ENCODE results near the gene XCL2.

- TF ChIP-seq POLR2A (IDR thresholded peaks at IDR 0.05; ENCODE audit: low read depth, low read length) (no peak), POU2F2 (IDR thresholded peaks at IDR 0.05; ENCODE audit: low read depth, low read length) (no peak), TAF1 (IDR thresholded peaks at IDR 0.05; ENCODE audit: low read depth, low read length) (no peak), POLR2AphosphoS5 (IDR thresholded peaks at IDR 0.05; ENCODE audit: low read depth, low read length) (no peak), PAX5 (IDR thresholded peaks at IDR 0.05; ENCODE audit: insufficient read depth, low read length, severe bottlenecking) (no peak)
Observed at GRCh38 chr1:168514455-168514854, 29.3 kb downstream of the XCL2 start.
